Ovary (tissue), 9 donors: Measurements from ENCODE around the gene POU4F1. TPM values are rescaled to one million over a fixed set of nuclear protein-coding genes. Genes with fewer than 3 reads are reported as not detected.

Experiments
- DNase-seq, 5 donors: peaks; one replicate each; pipeline ENCODE4 v3.0.0-alpha.2; 2019 to 2020
- H3K27ac ChIP-seq, 2 donors: fragments of 200-600 bp; one replicate each; pipeline versions ENCODE4 v1.5.1 to v1.8.0; 2019 to 2022
- H3K27me3 ChIP-seq: fragments of 200-600 bp; one replicate; pipeline ENCODE4 v1.8.0; 2022
- H3K36me3 ChIP-seq: fragments of 200-600 bp; sonication (generic); one replicate; pipeline ENCODE4 v1.5.1; 2019
- H3K4me1 ChIP-seq: one replicate; pipeline ENCODE4 v1.8.1; 2013; ENCODE audit warnings: mild to moderate bottlenecking, moderate library complexity; ENCODE audit not compliant: insufficient read depth
- H3K4me3 ChIP-seq: fragments of 200-600 bp; sonication (generic); one replicate; pipeline ENCODE4 v1.5.1; 2017
- H3K9me3 ChIP-seq, 2 donors: fragments of 200-600 bp in 1 of 2; sonication (generic) in 1 of 2; one replicate each; pipeline versions ENCODE4 v1.5.1 to v1.8.1; 2013 to 2019; ENCODE audit warnings: mild to moderate bottlenecking in 1 of 2, moderate library complexity in 1 of 2
- EP300 ChIP-seq: sonication (generic); formaldehyde crosslinking; IDR thresholded peaks from one replicate; pipeline ENCODE4 v1.6.1; 2017; ENCODE audit warnings: antibody characterized with exemption
- POLR2A ChIP-seq: fragments of 450-650 bp; IDR thresholded peaks from one replicate; pipeline ENCODE4 v1.6.1; 2017; ENCODE audit warnings: antibody characterized with exemption, mild to moderate bottlenecking, moderate library complexity
- WGBS, 3 donors: extraction: QIAGEN DNeasy Blood & Tissue Kit in 1 of 3; methylation state at CpG; one replicate each; pipeline versions ENCODE4 v1.1.5 to v1.1.7; 2013 to 2017; 5-methylcytosine and 5-hydroxymethylcytosine counted together
- intact Hi-C, 4 donors: fragments of 100-400 bp; cut with DNase I; formaldehyde crosslinking; loops; one replicate each; pipeline versions ENCODE4 v1.11.0 to v1.15.1; 2022 to 2023
- polyA plus RNA-seq, 2 donors: library from polyadenylated mRNA; stranded (reverse); fragments of 200-250 nt in 1 of 2; fragments of 350-450 nt in 1 of 2; fragmentation: Illumina TruSeq in 1 of 2; extraction: RNeasy Lipid Tissue Mini Kit (QIAGEN cat#74804) in 1 of 2; gene quantifications; one replicate each; pipeline ENCODE4 v1.2.3, GENCODE V29; 2013 to 2014
- total RNA-seq, 7 donors: library from RNA; depleted of rRNA in 2 of 7; stranded (reverse); fragments of >200 nt in 2 of 7; fragmentation: NEBNext Ultra II Directional in 3 of 7; extraction: Animal tissue kit (Norgen Biotek cat#: 25700) in 3 of 7; gene quantifications; one replicate each; pipeline versions ENCODE4 v1.1.0 to v1.2.4, GENCODE V29; 2016 to 2023
- TF ChIP-seq, protein P1 (sequence below), 3 donors: fragments of 450-650 bp in 2 of 3; fragments of 200-600 bp in 1 of 3; IDR thresholded peaks; one replicate each; pipeline versions ENCODE4 v1.5.1 to v1.8.0; 2016 to 2022; ENCODE audit warnings: antibody characterized with exemption in 3 of 3, mild to moderate bottlenecking in 1 of 3
- donor health status: DM: no; HTN: no; CAD: no; lungs with moderate emphysema.
- donor health status: DM: no; HTN: no; CAD: no.
- donor health status: Bipolar disorder and iron deficiency.
- donor health status: DM: yes; HTN: yes; CAD: no.
- donor health status: DM: no; HTN: no; CAD: no.
- donor health status: DM: yes; HTN: yes; CAD: no.

POU4F1 gene
- total and polyA plus RNA-seq, 9 donors: 0.02 TPM; not detected in 8

DNA sequence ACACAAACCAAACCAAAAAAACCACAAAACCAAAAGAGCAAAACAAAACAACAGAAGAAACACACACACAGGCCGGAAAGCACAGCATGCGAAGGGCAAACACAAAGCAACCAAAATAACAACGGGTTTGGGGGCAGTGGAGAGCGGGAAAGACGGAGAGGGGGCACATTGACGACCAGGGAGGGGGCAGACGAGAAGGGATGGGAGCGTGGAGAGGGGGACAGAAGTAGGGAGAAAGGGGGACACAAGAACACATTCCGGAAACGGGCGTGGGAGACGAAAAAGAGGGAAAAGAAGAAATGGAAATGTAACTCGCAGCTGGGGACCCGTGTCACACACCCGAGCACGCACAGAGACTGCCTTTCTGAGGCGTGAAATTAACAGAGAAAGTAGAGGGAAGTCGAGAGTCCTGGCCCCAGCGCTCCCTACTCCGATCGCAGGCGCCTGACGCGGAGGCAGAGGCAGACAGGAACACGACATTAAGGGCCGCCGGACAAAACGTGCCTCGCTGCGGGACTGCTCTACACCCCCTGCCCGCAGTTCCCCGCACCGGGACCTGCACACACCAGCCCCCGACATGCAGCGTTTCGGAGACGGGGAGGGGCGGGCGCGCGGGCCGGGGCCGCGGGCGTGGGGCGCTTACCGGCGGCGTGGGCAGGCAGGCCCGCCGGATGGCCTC, 652 bp downstream of the POU4F1 start:
- H3K4me1 ChIP-seq: peaks cover 15% of the 10 kb centered on the region
- no peak for DNase-seq
- H3K9me3 ChIP-seq: no peaks in the 10 kb centered on the region
- peak overlapping the region; percentile 24 for H3K4me3 ChIP-seq
- H3K36me3 ChIP-seq: no peaks in the 10 kb centered on the region
- 2 to 4% (median 2%) methylated on average over 46 to 51 of the region's 51 CpGs for WGBS, 3 donors
- no peak for TF ChIP-seq POLR2A
- TF ChIP-seq, protein P1, sequence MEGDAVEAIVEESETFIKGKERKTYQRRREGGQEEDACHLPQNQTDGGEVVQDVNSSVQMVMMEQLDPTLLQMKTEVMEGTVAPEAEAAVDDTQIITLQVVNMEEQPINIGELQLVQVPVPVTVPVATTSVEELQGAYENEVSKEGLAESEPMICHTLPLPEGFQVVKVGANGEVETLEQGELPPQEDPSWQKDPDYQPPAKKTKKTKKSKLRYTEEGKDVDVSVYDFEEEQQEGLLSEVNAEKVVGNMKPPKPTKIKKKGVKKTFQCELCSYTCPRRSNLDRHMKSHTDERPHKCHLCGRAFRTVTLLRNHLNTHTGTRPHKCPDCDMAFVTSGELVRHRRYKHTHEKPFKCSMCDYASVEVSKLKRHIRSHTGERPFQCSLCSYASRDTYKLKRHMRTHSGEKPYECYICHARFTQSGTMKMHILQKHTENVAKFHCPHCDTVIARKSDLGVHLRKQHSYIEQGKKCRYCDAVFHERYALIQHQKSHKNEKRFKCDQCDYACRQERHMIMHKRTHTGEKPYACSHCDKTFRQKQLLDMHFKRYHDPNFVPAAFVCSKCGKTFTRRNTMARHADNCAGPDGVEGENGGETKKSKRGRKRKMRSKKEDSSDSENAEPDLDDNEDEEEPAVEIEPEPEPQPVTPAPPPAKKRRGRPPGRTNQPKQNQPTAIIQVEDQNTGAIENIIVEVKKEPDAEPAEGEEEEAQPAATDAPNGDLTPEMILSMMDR (IDR thresholded peaks at IDR 0.05): no peak
- no peak for TF ChIP-seq EP300
- no peaks in the 10 kb centered on the region for H3K27me3 ChIP-seq
- intact Hi-C loops: no loop called here
- no peak overlapping the region for H3K27ac ChIP-seq

DNA sequence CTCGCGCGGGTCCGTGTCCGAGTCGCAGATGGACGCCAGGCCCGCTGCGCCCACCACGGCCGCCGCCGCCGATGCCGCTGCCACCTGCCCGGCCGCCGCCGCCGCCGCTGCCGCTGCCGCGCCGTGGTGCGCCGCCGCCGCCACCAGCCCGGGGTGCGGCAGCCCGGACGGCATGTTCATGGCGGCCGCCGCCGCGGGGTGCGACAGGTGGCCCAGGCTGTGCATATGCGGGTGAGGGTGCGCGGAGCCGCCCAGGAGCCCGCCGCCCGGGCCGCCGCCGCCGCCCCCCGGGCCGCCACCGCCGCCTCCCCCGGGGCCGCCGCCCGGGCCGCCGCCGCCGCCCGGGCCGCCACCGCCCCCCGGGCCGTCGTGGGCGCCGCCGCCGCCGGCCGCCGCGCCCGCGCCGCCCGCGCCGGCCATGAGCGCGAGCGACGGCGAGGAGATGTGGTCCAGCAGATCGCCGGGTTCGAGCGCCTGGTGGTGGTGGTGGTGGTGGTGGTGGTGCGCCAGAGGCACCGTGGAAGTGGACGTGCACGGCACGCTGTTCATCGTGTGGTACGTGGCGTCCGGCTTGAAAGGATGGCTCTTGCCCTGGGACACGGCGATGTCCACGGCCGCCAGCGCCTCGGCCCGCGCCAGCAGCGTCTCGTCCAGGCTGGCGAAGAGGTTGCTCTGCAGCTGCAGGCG, 1.3 kb downstream of the POU4F1 start:
- Histone ChIP-seq H3K36me3 (no peaks in the 10 kb centered on the region), H3K27me3 (no peaks in the 10 kb centered on the region), H3K27ac (no peak overlapping the region), H3K9me3 (peaks cover 0 to 4% of the 10 kb centered on the region in 2 donors), H3K4me1 (peaks cover 14% of the 10 kb centered on the region), H3K4me3 (no peak overlapping the region)
- intact Hi-C loops: no loop called here
- DNase-seq: no peak
- TF ChIP-seq POLR2A: no peak
- no peak for TF ChIP-seq EP300
- TF ChIP-seq, protein P1 (IDR thresholded peaks at IDR 0.05): no peak
- 2 to 6% (median 2%) methylated on average over 21 to 109 of the region's 112 CpGs for WGBS, 3 donors

DNA sequence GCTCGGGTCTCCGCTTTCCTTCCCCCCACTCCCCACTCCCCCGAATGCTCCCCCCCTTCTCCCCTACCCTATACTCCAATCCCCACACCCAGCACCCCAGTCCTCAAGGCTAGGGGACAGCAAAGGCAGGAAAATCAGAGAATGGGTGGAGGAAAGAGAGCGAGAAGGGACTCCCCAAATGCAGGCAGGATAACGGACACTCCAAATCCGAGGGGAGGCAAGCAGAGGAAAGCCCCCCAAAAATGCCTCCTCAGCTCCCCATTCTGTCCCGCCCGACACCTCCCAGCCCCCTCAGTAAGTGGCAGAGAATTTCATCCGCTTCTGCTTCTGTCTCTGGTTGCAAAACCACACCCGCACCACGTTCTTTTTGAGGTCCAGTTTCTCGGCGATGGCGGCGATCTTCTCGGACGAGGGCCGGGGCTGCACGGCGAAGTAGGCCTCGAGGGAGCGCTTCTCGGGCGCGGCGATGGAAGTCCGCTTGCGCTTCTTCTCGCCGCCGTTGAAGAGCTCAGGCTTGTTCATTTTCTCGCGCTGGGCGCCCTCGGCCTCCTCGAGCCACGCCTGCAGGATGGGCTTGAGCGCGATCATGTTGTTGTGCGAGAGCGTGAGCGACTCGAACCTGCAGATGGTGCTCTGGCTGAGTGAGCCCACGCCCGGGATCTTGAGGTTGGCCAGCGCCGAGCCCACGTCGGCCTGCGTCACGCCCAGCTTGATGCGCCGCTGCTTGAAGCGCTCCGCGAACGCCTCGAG, 2.1 kb downstream of the POU4F1 start:
- DNase-seq: no peak
- 5 to 6% (median 6%) methylated on average over 46 to 58 of the region's 58 CpGs for WGBS, 3 donors
- Histone ChIP-seq H3K9me3 (peaks cover 0 to 5% of the 10 kb centered on the region in 2 donors), H3K4me1 (peaks cover 14% of the 10 kb centered on the region), H3K27me3 (no peaks in the 10 kb centered on the region), H3K27ac (no peak overlapping the region), H3K36me3 (no peaks in the 10 kb centered on the region), H3K4me3 (no peak overlapping the region)
- TF ChIP-seq, protein P1 (IDR thresholded peaks at IDR 0.05): no peak
- intact Hi-C loops: no loop called here

DNA sequence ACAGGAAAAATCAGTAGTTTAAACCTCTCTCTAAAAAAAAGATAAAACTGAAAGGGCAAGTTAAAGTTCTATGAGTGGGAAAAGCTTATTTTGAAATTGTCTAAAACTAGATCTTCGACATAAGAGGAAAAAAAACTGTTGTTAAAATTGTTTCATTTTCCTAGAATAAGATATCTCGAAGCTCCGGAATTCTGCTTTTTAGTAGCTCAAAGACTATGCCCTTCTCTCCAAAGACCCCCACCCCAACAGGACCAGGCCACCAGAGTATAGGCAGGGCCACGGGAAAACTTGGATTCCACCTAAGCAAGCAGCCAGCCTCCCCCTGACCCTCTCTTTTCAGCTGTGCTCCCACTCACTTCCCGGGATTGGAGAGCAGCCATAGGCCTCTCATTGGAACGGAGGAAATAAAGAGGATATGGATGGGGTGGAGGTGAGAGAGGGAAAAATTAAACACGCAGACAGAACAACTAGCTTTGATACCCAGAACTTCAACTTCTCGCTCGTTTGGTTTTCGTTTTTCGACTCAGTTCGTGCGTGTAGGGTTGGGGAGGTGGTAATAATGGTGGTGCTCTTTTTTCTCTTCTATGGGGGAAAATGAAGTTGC, 3.0 kb downstream of the POU4F1 start:
- WGBS, 3 donors: 17 to 29% (median 23%) methylated on average over 13 of the region's 13 CpGs
- Histone ChIP-seq H3K9me3 (peaks cover 0 to 10% of the 10 kb centered on the region in 2 donors), H3K4me1 (peaks cover 16% of the 10 kb centered on the region), H3K27me3 (no peaks in the 10 kb centered on the region), H3K4me3 (no peak overlapping the region), H3K27ac (no peak overlapping the region), H3K36me3 (no peaks in the 10 kb centered on the region)
- no peak for DNase-seq
- intact Hi-C loops: no loop called here
- TF ChIP-seq POLR2A (no peak), EP300 (no peak)
- TF ChIP-seq, protein P1 (IDR thresholded peaks at IDR 0.05): no peak
